Measurements from ENCODE around the gene NMNAT3. TPM values are rescaled to one million over a fixed set of nuclear protein-coding genes. Genes with fewer than 3 reads are reported as not detected.

NMNAT3 gene
- total RNA-seq, 2 experiments from 2014 or later = 1.5 to 1.9 TPM

DNA sequence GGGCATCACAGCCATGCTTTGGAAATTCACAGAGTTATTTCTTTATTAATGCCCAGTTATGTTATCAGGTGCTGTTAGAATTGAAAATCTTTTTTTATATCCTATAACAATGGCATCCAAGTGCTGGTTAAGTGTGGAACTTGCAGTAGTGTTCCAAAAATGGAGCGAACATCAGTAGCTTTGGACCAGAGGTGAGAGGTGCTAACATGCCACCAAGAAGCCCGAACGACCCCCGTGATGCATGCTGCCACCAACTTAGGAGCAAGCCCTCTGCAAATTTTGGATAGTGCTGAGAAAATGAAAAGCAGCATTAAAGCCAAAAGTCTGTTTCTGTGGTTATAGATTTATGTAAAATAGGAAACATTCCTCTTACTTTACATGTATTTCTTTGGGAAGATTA is 163.0 kb downstream of the NMNAT3 start:
- no peak overlapping the region for H3K27ac Mint-ChIP-seq
- no peaks in the 10 kb centered on the region for H3K4me1 Mint-ChIP-seq (ENCODE audit: low read depth)
- H3K36me3 ChIP-seq (ENCODE audit: insufficient read depth, low read length) = no peaks in the 10 kb centered on the region
- H3K27me3 ChIP-seq (ENCODE audit: control insufficient read depth in 1 of 2, insufficient read depth in 2 of 2, low read length in 2 of 2) = no peaks in the 10 kb centered on the region
- no peaks in the 10 kb centered on the region for H3K27me3 Mint-ChIP-seq
- ChIA-PET POLR2A (no interaction called here), CTCF (no interaction called here)
- H3K27ac ChIP-seq (ENCODE audit: low read depth in 1 of 2, low read length in 2 of 2) = no peak overlapping the region
- no peaks in the 10 kb centered on the region for H3K9me3 Mint-ChIP-seq
- H3K4me3 ChIP-seq (ENCODE audit: low read length) = no peak overlapping the region
- H3K4me1 ChIP-seq (ENCODE audit: insufficient read depth, low read length) = no peaks in the 10 kb centered on the region
- no peaks in the 10 kb centered on the region for H3K36me3 Mint-ChIP-seq (ENCODE audit: low read depth)
- H3K9me3 ChIP-seq (ENCODE audit: control insufficient read depth in 1 of 2, insufficient read depth in 1 of 2, low read length in 2 of 2) = no peaks in the 10 kb centered on the region
- DNase-seq = no peak
- TF ChIP-seq, protein P1, sequence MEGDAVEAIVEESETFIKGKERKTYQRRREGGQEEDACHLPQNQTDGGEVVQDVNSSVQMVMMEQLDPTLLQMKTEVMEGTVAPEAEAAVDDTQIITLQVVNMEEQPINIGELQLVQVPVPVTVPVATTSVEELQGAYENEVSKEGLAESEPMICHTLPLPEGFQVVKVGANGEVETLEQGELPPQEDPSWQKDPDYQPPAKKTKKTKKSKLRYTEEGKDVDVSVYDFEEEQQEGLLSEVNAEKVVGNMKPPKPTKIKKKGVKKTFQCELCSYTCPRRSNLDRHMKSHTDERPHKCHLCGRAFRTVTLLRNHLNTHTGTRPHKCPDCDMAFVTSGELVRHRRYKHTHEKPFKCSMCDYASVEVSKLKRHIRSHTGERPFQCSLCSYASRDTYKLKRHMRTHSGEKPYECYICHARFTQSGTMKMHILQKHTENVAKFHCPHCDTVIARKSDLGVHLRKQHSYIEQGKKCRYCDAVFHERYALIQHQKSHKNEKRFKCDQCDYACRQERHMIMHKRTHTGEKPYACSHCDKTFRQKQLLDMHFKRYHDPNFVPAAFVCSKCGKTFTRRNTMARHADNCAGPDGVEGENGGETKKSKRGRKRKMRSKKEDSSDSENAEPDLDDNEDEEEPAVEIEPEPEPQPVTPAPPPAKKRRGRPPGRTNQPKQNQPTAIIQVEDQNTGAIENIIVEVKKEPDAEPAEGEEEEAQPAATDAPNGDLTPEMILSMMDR (IDR thresholded peaks at IDR 0.05) = no peak
- H3K4me3 Mint-ChIP-seq = no peak overlapping the region
- intact Hi-C loops (cut with DNase I, micrococcal nuclease) = no loop called here
- no peak for ATAC-seq (ENCODE audit: poor library complexity)

Other genes with a start within 250 kb of the NMNAT3 start
- not detected for gene RBP2, start 201.5 kb downstream of the NMNAT3 start, total RNA-seq
- not detected for gene RBP1, start 138.2 kb downstream of the NMNAT3 start, total RNA-seq

All from CD4-positive, alpha-beta T cell (primary cell).